NCI-H748 treated with DMSO at 0.1 percent for 48 hours (cell line): Measurements from ENCODE around the gene CTNS.
A peak's percentile ranks its signal among the peaks of the same experiment; 100 is the strongest.

ENCODE experiments used
- DNase-seq: peaks from one replicate; lab custom pipeline; 2025; lab: John Stamatoyannopoulos, UW

The CTNS gene

GRCh38 chr17:3658784-3659449 is 22.4 kb downstream of the CTNS start:
- no peak for DNase-seq

- DNase-seq, result no peak
Measured at GRCh38 chr17:3659541-3660111, 23.1 kb downstream of the CTNS start.

GRCh38 chr17:3660311-3660891 is 23.8 kb downstream of the CTNS start:
- no peak for DNase-seq

- no peak for DNase-seq
Measured at GRCh38 chr17:3663102-3664011, 26.8 kb downstream of the CTNS start.

DNA sequence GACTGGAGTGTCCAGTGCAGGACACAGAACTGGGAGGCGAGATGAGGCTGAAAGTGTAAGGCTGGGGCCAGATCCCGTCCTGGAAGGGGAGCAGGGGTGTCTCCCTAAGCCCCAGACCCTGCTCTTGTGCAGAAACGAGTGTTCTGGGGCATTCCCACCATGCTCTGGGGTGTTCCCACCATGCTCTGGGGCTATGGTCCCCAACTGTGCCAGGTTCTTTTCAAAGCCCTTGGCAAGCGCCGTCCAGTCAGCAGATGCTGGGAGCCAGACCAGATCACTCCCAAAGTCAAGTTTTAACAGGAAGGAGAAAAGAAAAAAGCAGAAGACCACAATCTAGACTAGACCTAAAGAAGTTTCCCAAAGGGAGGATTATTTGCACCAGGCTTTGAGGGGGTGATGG is 29.3 kb downstream of the CTNS start:
- no peak for DNase-seq

- DNase-seq, result no peak
Measured at GRCh38 chr17:3666516-3666915, 30.0 kb downstream of the CTNS start.

- peak; percentile 46 for DNase-seq
Measured at GRCh38 chr17:3667366-3668278, 31.1 kb downstream of the CTNS start.

- DNase-seq, result peak; percentile 99
Measured at GRCh38 chr17:3668279-3669084, 31.9 kb downstream of the CTNS start, which contains the start of the genes EMC6 and TAX1BP3. TSS of gene EMC6 (plus strand) at chr17:3668812. CDS start at chr17:3669147, 335 bp downstream. TSS of gene TAX1BP3 (minus strand) at chr17:3668578. CDS start at chr17:3668526, 52 bp downstream.

DNA sequence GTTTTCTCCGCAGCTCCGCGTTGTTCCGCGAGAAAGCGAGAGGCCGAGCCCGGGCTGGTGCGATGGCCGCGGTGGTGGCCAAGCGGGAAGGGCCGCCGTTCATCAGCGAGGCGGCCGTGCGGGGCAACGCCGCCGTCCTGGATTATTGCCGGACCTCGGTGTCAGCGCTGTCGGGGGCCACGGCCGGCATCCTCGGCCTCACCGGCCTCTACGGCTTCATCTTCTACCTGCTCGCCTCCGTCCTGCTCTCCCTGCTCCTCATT is 32.5 kb downstream of the CTNS start:
- no peak for DNase-seq

GRCh38 chr17:3669548-3669947 is 33.0 kb downstream of the CTNS start:
- DNase-seq, result no peak

DNA sequence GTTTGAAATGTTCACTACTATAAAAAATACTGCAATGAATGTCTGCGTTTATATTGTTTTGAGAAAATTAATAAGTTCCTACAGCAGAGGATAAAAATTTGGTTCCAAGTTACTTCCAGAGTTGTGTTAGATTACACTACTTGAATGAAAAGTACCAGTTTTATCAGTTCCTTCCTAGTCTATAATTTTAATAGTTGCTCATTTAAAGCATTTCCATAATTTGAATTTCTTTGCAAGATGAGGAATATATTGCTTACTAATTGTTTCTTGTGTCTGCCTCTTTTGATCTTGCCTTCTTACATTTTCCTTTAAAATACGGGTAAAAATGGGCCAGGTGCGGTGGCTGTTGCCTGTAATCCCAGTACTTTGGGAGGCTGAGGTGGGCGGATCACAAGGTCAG is 36.0 kb downstream of the CTNS start:
- DNase-seq, result no peak

GRCh38 chr17:3675886-3676285 is 39.3 kb downstream of the CTNS start:
- no peak for DNase-seq

DNA sequence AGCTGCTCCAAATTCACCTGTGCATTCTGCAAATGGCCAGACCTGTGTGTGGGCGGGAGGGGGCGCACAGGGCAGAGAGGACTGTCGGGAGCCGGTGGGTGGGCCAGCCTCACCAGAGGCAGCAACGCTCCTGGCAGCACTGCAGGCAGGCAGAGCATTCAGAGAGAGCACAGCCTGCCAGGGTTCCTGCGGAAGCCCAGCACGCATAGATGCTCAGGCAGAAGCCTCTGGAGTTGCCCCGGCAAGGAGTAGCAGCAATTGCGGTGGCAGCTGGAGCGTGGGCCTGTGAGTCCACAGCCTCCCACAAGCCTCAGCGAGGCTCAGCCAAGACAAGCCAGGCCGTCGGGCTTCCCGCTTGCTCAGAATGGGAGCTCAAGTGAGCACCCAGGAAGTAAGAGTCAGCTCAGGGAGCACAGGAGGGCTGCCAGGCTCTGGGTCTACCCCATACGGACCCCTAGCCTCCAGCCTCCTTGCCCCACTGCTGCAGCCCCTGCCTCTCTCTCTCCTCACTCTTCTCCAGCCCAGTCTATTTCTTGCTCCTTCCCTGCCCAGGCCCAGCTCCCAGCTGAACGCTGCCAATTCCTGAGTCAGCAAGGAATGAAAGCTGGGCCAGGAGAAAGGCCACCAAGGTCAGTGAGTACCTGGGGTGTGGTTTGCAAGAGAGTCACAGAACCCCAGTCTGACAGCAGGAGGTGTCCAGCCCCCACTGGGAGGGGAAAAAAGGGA is 41.7 kb downstream of the CTNS start:
- DNase-seq, result no peak

GRCh38 chr17:3678821-3679530 is 42.4 kb downstream of the CTNS start:
- DNase-seq, result no peak

DNA sequence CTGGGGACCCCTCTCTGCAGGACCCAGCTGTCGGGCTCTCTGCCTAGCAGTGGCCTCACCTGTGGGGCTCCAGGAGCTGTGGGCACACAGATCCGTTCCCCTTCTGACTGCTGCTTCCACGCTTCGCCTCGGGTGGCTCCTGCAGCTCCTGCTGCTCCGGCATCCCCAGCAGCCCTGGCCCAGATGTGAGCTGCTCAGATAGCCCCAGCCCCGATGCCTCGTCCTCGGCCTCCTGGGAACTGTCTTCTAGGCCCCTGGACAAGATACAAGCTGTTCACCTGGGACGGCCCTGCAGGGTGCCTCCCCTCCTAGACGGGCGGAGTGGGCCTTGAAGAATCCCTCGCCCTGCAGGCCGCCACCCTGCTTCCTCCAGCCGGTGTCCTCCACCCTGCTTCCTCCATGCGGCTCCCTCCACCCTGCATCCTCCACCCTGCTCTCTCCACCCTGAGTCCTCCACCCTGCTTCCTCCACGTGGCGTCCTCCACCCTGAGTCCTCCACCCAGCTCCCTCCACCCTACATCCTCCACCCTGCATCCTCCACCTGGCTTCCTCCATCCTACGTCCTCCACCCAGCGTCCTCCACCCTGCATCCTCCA is 43.1 kb downstream of the CTNS start:
- no peak for DNase-seq

GRCh38 chr17:3681057-3681456 is 44.5 kb downstream of the CTNS start:
- DNase-seq, result no peak

DNA sequence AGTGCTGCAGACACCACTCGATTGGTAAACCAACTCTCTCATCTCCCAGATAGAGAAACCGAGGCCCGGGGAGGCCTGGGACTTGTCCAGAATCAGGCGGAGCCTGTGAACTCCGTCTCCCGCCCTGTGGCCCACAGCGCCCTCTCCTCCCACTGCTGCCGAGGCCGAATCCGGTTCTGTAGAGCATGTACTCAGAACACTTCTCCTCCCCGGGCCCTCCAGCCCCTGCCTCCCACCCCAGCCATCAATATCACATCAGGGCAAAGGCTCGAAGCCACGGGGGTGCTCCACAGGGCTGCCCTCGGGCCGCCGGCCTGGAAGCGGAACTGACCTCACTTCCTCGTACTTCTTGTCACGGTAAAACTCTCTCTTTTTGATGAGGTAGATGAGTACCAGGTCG is 45.0 kb downstream of the CTNS start:
- DNase-seq, result no peak

DNA sequence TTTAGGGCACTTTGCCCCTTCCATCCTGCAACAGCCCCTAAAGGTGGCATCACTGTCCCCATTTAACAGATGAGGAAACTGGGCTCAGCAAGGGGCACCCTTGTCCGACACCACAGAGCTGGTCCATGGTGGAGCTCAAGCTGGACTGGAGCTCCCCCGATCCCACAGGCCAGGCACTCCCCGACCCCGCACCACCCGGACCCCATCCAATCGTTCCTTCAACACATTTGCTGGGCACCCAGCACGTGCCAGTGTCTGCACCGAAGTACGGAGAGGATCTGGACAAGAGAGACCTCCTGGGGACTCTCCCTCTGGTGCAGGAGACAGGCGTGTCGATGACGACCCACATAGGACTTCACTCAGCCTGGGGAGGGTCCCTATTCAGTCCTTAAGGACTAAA is 45.5 kb downstream of the CTNS start:
- no peak for DNase-seq

GRCh38 chr17:3683054-3683511 is 46.5 kb downstream of the CTNS start:
- DNase-seq, result no peak
